CD4-positive, alpha-beta T cell (primary cell): ENCODE data around the gene ABR. TPM values are rescaled to one million over a fixed set of nuclear protein-coding genes. Genes with fewer than 3 reads are reported as not detected.

Experiments
- ATAC-seq: fragments of 200-7000 bp; cut with Tn5 transposase; one replicate; pipeline ENCODE4 v1.10.0; 2022; ENCODE audit warnings: mild to moderate bottlenecking; ENCODE audit not compliant: poor library complexity
- CTCF ChIA-PET: fragments of 350-600 bp; sonication (Branson Sonifier 250); formaldehyde crosslinking; loops from one replicate; lab custom pipeline; 2021; ENCODE audit warnings: antibody characterized with exemption, inconsistent platforms; lab: Charles Lee
- POLR2A ChIA-PET: fragments of 350-600 bp; sonication (Branson Sonifier 250); formaldehyde crosslinking; loops from one replicate; lab custom pipeline; 2021; ENCODE audit warnings: antibody characterized with exemption, inconsistent platforms; lab: Charles Lee
- DNase-seq, 14 experiments: peaks; one replicate each; pipeline ENCODE4 v3.0.0-alpha.2; 2013 to 2020; ENCODE audit warnings: mixed read lengths in 2 of 14
- H3K27ac ChIP-seq, 2 donors: one replicate each; pipeline versions ENCODE4 v1.5.1 to v1.7.0; 2013; ENCODE audit warnings: low read length in 2 of 2, low read depth in 1 of 2, mild to moderate bottlenecking in 1 of 2
- H3K27me3 ChIP-seq, 2 experiments: 1 replicate in 1 of 2; 2 replicates in 1 of 2; pipeline versions ENCODE4 v1.6.1 to v1.7.0; 2013; ENCODE audit warnings: low read length in 2 of 2, control low read depth in 1 of 2, mild to moderate bottlenecking in 1 of 2, moderate library complexity in 1 of 2; ENCODE audit not compliant: insufficient read depth in 2 of 2, control insufficient read depth in 1 of 2
- H3K36me3 ChIP-seq: one replicate; pipeline ENCODE4 v1.6.1; 2013; ENCODE audit warnings: low read length, control low read depth; ENCODE audit not compliant: insufficient read depth
- H3K4me1 ChIP-seq: one replicate; pipeline ENCODE4 v1.6.1; 2013; ENCODE audit warnings: low read length, control low read depth; ENCODE audit not compliant: insufficient read depth
- H3K4me3 ChIP-seq: one replicate; pipeline ENCODE4 v1.5.1; 2013; ENCODE audit warnings: mild to moderate bottlenecking, low read length, moderate library complexity
- H3K9me3 ChIP-seq, 2 experiments: 1 replicate in 1 of 2; 2 replicates in 1 of 2; pipeline versions ENCODE4 v1.6.1 to v1.7.0; 2013; ENCODE audit warnings: low read length in 2 of 2, mild to moderate bottlenecking in 2 of 2, control low read depth in 1 of 2, moderate library complexity in 1 of 2; ENCODE audit not compliant: control insufficient read depth in 1 of 2, insufficient read depth in 1 of 2
- H3K27ac Mint-ChIP-seq: one replicate; pipeline ENCODE4 v1.8.0; 2020; ENCODE audit warnings: mixed read lengths
- H3K27me3 Mint-ChIP-seq: one replicate; pipeline ENCODE4 v1.8.0; 2021; ENCODE audit warnings: mixed read lengths
- H3K36me3 Mint-ChIP-seq: one replicate; pipeline ENCODE4 v1.8.0; 2021; ENCODE audit warnings: low read depth, mixed read lengths
- H3K4me1 Mint-ChIP-seq: one replicate; pipeline ENCODE4 v1.8.0; 2021; ENCODE audit warnings: low read depth, mixed read lengths
- H3K4me3 Mint-ChIP-seq: one replicate; pipeline ENCODE4 v1.8.0; 2020; ENCODE audit warnings: mild to moderate bottlenecking, mixed read lengths
- H3K9me3 Mint-ChIP-seq: one replicate; pipeline ENCODE4 v1.8.0; 2020; ENCODE audit warnings: mixed read lengths
- CTCF ChIP-seq: fragments of 200-600 bp; IDR thresholded peaks from one replicate; pipeline ENCODE4 v1.8.0; 2022; ENCODE audit warnings: antibody characterized with exemption, mild to moderate bottlenecking
- intact Hi-C, 2 experiments: fragments of 100-400 bp; cut with DNase I in 1 of 2; cut with micrococcal nuclease in 1 of 2; formaldehyde crosslinking; loops; one replicate each; pipeline versions ENCODE4 v1.15.1 to v1.9.0; 2023 to 2025; cut with DNase I, micrococcal nuclease
- total RNA-seq, 174 experiments: library from RNA in 2 of 174; stranded (reverse) in 2 of 174; gene quantifications; one replicate each; pipeline ENCODE4 v1.2.3 and lab custom pipeline; 2021 to 2026

The ABR gene
- total RNA-seq, 2 experiments from 2014 or later: 72.4 to 74.8 TPM

DNA sequence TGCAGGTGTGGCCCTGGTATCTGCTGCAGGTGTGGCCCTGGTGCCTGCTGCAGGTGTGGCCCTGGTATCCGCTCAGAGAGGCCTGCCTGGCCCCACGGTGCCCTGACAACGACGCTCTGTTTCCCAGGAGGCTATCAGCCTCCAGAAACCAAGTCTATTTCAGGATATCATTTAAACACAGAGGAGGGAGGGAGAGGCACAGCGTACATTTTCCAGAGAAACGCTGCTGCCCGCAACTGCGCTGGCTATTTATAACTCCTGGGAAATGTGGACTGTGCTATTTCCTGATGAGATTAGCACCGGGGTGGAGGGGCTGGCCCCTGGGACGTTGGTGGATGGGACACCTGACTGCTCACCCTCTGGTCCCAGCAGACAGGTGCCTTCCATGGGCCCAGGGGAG lies 160.3 kb downstream of the ABR start:
- H3K27me3 ChIP-seq: no peaks in the 10 kb centered on the region
- ATAC-seq: no peak
- no peak for TF ChIP-seq CTCF
- H3K4me3 Mint-ChIP-seq: no peak overlapping the region
- H3K27ac Mint-ChIP-seq: no peak overlapping the region
- H3K27me3 Mint-ChIP-seq: no peaks in the 10 kb centered on the region
- no peak for DNase-seq
- H3K36me3 Mint-ChIP-seq: no peaks in the 10 kb centered on the region
- H3K4me3 ChIP-seq: no peak overlapping the region
- ChIA-PET CTCF (no interaction called here), POLR2A (no interaction called here)
- H3K36me3 ChIP-seq: peaks cover 13% of the 10 kb centered on the region
- no peak overlapping the region for H3K27ac ChIP-seq
- H3K4me1 Mint-ChIP-seq: no peaks in the 10 kb centered on the region
- H3K9me3 Mint-ChIP-seq: no peaks in the 10 kb centered on the region
- H3K4me1 ChIP-seq: no peaks in the 10 kb centered on the region
- intact Hi-C loops: no loop called here
- no peaks in the 10 kb centered on the region for H3K9me3 ChIP-seq

DNA sequence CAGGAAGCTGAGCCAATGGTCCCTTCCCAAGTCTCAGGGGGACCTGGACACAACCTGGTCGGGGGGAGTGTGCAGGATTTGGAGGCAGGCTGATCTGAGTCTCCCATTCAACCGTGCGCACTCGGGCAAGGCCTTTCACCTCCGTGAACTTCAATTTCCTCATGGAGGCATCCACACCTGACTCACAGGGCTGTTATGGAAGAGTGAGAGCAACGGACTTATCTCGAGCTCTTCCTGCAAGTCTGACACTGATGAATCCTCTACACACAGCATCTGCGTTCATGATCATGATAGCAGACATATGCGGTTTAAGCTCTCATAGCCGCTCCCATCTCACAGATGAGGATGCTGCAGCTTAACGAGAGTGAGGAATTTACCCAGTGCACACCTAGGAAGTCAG lies 161.2 kb downstream of the ABR start:
- H3K27ac Mint-ChIP-seq: no peak overlapping the region
- Histone ChIP-seq H3K27me3 (no peaks in the 10 kb centered on the region), H3K9me3 (no peaks in the 10 kb centered on the region), H3K36me3 (peaks cover 13% of the 10 kb centered on the region), H3K27ac (no peak overlapping the region), H3K4me1 (no peaks in the 10 kb centered on the region), H3K4me3 (no peak overlapping the region)
- no peaks in the 10 kb centered on the region for H3K27me3 Mint-ChIP-seq
- no peak for ATAC-seq
- no peaks in the 10 kb centered on the region for H3K4me1 Mint-ChIP-seq
- H3K9me3 Mint-ChIP-seq: no peaks in the 10 kb centered on the region
- no peak for DNase-seq
- H3K4me3 Mint-ChIP-seq: no peak overlapping the region
- ChIA-PET POLR2A (no interaction called here), CTCF (no interaction called here)
- TF ChIP-seq CTCF: no peak
- intact Hi-C loops: no loop called here
- H3K36me3 Mint-ChIP-seq: peaks cover 3% of the 10 kb centered on the region

DNA sequence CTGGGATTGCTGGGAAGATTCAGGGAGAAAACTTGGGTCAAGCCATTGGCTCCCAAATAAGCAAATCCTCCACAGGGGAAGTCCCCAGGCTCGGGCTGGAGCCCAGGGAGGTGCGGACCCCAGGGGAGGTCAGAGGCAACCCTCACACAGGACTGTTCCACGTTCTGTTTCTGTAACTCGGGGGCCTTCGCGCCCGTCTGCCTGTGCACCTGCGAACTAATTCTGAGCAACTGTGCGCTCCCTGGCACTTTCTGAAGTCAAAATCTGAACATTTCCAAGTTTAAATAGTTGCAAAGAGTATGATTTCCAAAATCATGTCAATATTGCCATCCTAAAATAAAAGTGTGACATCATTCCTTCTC lies 166.1 kb downstream of the ABR start:
- Histone ChIP-seq H3K9me3 (no peaks in the 10 kb centered on the region), H3K4me1 (no peaks in the 10 kb centered on the region), H3K4me3 (no peak overlapping the region), H3K27ac (no peak overlapping the region), H3K27me3 (no peaks in the 10 kb centered on the region), H3K36me3 (peaks cover 45% of the 10 kb centered on the region)
- no peaks in the 10 kb centered on the region for H3K9me3 Mint-ChIP-seq
- intact Hi-C loops: no loop called here
- POLR2A ChIA-PET: no interaction called here
- no peaks in the 10 kb centered on the region for H3K27me3 Mint-ChIP-seq
- no peaks in the 10 kb centered on the region for H3K4me1 Mint-ChIP-seq
- H3K27ac Mint-ChIP-seq: no peak overlapping the region
- no peak for TF ChIP-seq CTCF
- DNase-seq (no peak), ATAC-seq (no peak)
- CTCF ChIA-PET: no interaction called here
- H3K36me3 Mint-ChIP-seq: peaks cover 20% of the 10 kb centered on the region
- H3K4me3 Mint-ChIP-seq: no peak overlapping the region
